Measurements from ENCODE around the gene LZTS3. TPM values are rescaled to one million over a fixed set of nuclear protein-coding genes. Genes with fewer than 3 reads are reported as not detected.
A peak's percentile ranks its signal among the peaks of the same experiment; 100 is the strongest.

Gene LZTS3
- total and polyA plus RNA-seq, 2 of the 13 experiments (the other 11 are each of a cell fraction or from before 2014, with no cell fraction given): 10.1 to 31.3 TPM

GRCh38 chr20:3173610-3174441 is 477 bp upstream of the LZTS3 start (continued):
- no peak; the same call in 1 of the 2 replicates for TF ChIP-seq TP53 (CRISPR knock-in tag; conservative IDR thresholded peaks at IDR 0.05)
- TF ChIP-seq ZNF572 (CRISPR knock-in tag; IDR thresholded peaks at IDR 0.05): peak; percentile 81; the same call in 1 of the 2 replicates
- no peak for TF ChIP-seq PCBP2 (optimal IDR thresholded peaks at IDR 0.05; ENCODE audit: low read depth, low read length, poor library complexity, severe bottlenecking)
- peak; percentile 77; the same call in 1 of the 2 replicates for TF ChIP-seq ZNF878 (CRISPR knock-in tag; IDR thresholded peaks at IDR 0.05)
- TF ChIP-seq ZNF260 (CRISPR knock-in tag; IDR thresholded peaks at IDR 0.05; ENCODE audit: borderline replicate concordance, low read depth): no peak
- TF ChIP-seq XBP1 (CRISPR knock-in tag; IDR thresholded peaks at IDR 0.05): peak; percentile 54; the same call in 1 of the 2 replicates
- no peak; the same call in 1 of the 2 replicates for TF ChIP-seq SALL2 (CRISPR knock-in tag; IDR thresholded peaks at IDR 0.05)
- TF ChIP-seq PAXIP1 (CRISPR knock-in tag; conservative IDR thresholded peaks at IDR 0.05): peak; percentile 75
- TF ChIP-seq PTBP1 (IDR thresholded peaks at IDR 0.05; ENCODE audit: low read depth, low read length, poor library complexity, severe bottlenecking): no peak
- TF ChIP-seq ZSCAN20 (CRISPR knock-in tag; IDR thresholded peaks at IDR 0.05; ENCODE audit: borderline replicate concordance): no peak; the same call in none of the 2 replicates
- peak; percentile 99 for TF ChIP-seq ZBTB7B (CRISPR knock-in tag; IDR thresholded peaks at IDR 0.05)
- no peak for TF ChIP-seq FOXK1 (CRISPR knock-in tag; IDR thresholded peaks at IDR 0.05; ENCODE audit: borderline replicate concordance, low read depth)
- TF ChIP-seq AKAP8 (CRISPR knock-in tag; IDR thresholded peaks at IDR 0.05): peak; percentile 94
- TF ChIP-seq MEIS2 (CRISPR knock-in tag; IDR thresholded peaks at IDR 0.05): peak; percentile 79
- no peak; the same call in 1 of the 2 replicates for TF ChIP-seq THAP8 (CRISPR knock-in tag; IDR thresholded peaks at IDR 0.05; ENCODE audit: borderline replicate concordance)
- TF ChIP-seq NFIB (CRISPR knock-in tag; IDR thresholded peaks at IDR 0.05; ENCODE audit: borderline replicate concordance): no peak
- TF ChIP-seq ZNF280B (CRISPR knock-in tag; IDR thresholded peaks at IDR 0.05; ENCODE audit: borderline replicate concordance): peak; percentile 96
- TF ChIP-seq ZMAT3 (CRISPR knock-in tag; conservative IDR thresholded peaks at IDR 0.05): peak; percentile 86; the same call in 1 of the 2 replicates
- 0 out of 2 replicates have a peak, but pooled peaks have one; percentile 41 for TF ChIP-seq ZNF3 (CRISPR knock-in tag; IDR thresholded peaks at IDR 0.05)
- no peak; the same call in 1 of the 2 replicates for TF ChIP-seq ZNF530 (CRISPR knock-in tag; IDR thresholded peaks at IDR 0.05; ENCODE audit: low read depth)
- TF ChIP-seq ZNF12 (CRISPR knock-in tag; IDR thresholded peaks at IDR 0.05): no peak
- no peak; the same call in 1 of the 2 replicates for TF ChIP-seq RFXANK (CRISPR knock-in tag; IDR thresholded peaks at IDR 0.05)
- peak; percentile 72; the same call in 1 of the 2 replicates for TF ChIP-seq ZNF616 (CRISPR knock-in tag; IDR thresholded peaks at IDR 0.05; ENCODE audit: low read depth)
- peak; percentile 65 for TF ChIP-seq JUND (CRISPR knock-in tag; IDR thresholded peaks at IDR 0.05)
- peak; percentile 94 for TF ChIP-seq PHF8 (CRISPR knock-in tag; IDR thresholded peaks at IDR 0.05)
